Endodermal cell (in vitro differentiated cells): ENCODE measurements around the gene GABRR1. TPM values are rescaled to one million over a fixed set of nuclear protein-coding genes. Genes with fewer than 3 reads are reported as not detected.

Experiments
- DNase-seq: peaks from one replicate; pipeline ENCODE4 v3.0.0-alpha.2; 2017
- H3K27ac ChIP-seq: 2 replicates; pipeline ENCODE4 v1.5.1; 2013; ENCODE audit warnings: mild to moderate bottlenecking, low read depth, low read length, moderate library complexity
- H3K27me3 ChIP-seq: 2 replicates; pipeline ENCODE4 v1.6.1; 2013; ENCODE audit warnings: mild to moderate bottlenecking, low read length, moderate library complexity; ENCODE audit not compliant: insufficient read depth, control insufficient read depth, poor library complexity, severe bottlenecking
- H3K36me3 ChIP-seq: 2 replicates; pipeline ENCODE4 v1.7.0; 2013; ENCODE audit warnings: mild to moderate bottlenecking, low read length, moderate library complexity; ENCODE audit not compliant: control insufficient read depth, insufficient read depth
- H3K4me1 ChIP-seq: one replicate; pipeline ENCODE4 v1.7.0; 2013; ENCODE audit warnings: low read length; ENCODE audit not compliant: control insufficient read depth, insufficient read depth
- H3K4me3 ChIP-seq: 2 replicates; pipeline ENCODE4 v1.5.1; 2013; ENCODE audit warnings: mild to moderate bottlenecking, low read length, moderate library complexity
- H3K9ac ChIP-seq: 2 replicates; pipeline ENCODE4 v1.6.1; 2013; ENCODE audit warnings: mild to moderate bottlenecking, low read length, moderate library complexity; ENCODE audit not compliant: poor library complexity, severe bottlenecking; ENCODE audit errors: extremely low read depth
- H3K9me3 ChIP-seq: 2 replicates; pipeline ENCODE4 v1.6.1; 2013; ENCODE audit warnings: mild to moderate bottlenecking, low read length, moderate library complexity; ENCODE audit not compliant: control insufficient read depth
- H3K27ac Mint-ChIP-seq: 2 replicates; pipeline ENCODE4 v1.8.0; 2020; ENCODE audit warnings: mixed read lengths
- H3K27me3 Mint-ChIP-seq: 2 replicates; pipeline ENCODE4 v1.8.0; 2021; ENCODE audit warnings: mild to moderate bottlenecking, mixed read lengths; ENCODE audit not compliant: insufficient read depth
- H3K36me3 Mint-ChIP-seq: 2 replicates; pipeline ENCODE4 v1.8.0; 2020; ENCODE audit warnings: low read depth, mixed read lengths
- H3K4me1 Mint-ChIP-seq: 2 replicates; pipeline ENCODE4 v1.8.0; 2020; ENCODE audit warnings: mixed read lengths
- H3K4me3 Mint-ChIP-seq: 2 replicates; pipeline ENCODE4 v1.8.0; 2020; ENCODE audit warnings: mild to moderate bottlenecking, moderate library complexity, mixed read lengths
- H3K9me3 Mint-ChIP-seq: 2 replicates; pipeline ENCODE4 v1.8.0; 2020; ENCODE audit warnings: mild to moderate bottlenecking, mixed read lengths
- WGBS, 2 experiments: methylation state at CpG; one replicate each; pipeline versions ENCODE4 v1.1.5 to v1.1.7; 2013; ENCODE audit warnings: missing lambda C conversion rate in 2 of 2, mixed read lengths in 1 of 2; ENCODE audit not compliant: insufficient coverage in 1 of 2, insufficient read length in 1 of 2; 5-methylcytosine and 5-hydroxymethylcytosine counted together
- total RNA-seq, 2 donors: library from RNA; stranded (reverse); fragmentation: NEBNext Ultra II Directional in 1 of 2; extraction: Animal tissue kit (Norgen Biotek cat#: 25700) in 1 of 2; gene quantifications; 2 replicates in 1 of 2; 3 replicates in 1 of 2; pipeline ENCODE4 v1.2.1, GENCODE V29; 2021
- TF ChIP-seq, protein P1 (sequence below): fragments of 200-600 bp; sonication (generic); conservative IDR thresholded peaks from 2 replicates; pipeline ENCODE4 v1.5.0; 2021; ENCODE audit warnings: antibody characterized with exemption, mild to moderate bottlenecking

The GABRR1 gene
- total RNA-seq, 2 donors from 2014 or later = 0.46 TPM; not detected in 1

DNA sequence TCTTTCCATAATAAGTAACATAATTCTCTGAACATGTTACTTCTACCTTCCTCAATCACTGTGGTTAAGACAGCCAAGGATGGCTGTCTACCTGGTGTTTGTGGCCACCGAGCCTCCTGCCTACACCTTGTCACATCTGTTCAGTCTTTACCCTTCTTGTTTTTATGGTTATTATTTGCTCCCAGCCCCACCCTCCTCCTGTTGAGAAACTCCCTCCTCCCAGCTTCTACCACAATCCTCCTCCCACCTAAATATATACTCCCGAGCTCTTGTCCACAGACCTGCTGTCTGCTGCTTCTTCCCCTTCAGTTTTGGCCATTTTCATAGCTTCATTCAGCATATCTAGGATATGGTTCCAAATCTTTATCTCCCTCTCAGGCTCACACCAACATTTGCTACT lies 35.7 kb upstream of the GABRR1 start:
- TF ChIP-seq, protein P1, sequence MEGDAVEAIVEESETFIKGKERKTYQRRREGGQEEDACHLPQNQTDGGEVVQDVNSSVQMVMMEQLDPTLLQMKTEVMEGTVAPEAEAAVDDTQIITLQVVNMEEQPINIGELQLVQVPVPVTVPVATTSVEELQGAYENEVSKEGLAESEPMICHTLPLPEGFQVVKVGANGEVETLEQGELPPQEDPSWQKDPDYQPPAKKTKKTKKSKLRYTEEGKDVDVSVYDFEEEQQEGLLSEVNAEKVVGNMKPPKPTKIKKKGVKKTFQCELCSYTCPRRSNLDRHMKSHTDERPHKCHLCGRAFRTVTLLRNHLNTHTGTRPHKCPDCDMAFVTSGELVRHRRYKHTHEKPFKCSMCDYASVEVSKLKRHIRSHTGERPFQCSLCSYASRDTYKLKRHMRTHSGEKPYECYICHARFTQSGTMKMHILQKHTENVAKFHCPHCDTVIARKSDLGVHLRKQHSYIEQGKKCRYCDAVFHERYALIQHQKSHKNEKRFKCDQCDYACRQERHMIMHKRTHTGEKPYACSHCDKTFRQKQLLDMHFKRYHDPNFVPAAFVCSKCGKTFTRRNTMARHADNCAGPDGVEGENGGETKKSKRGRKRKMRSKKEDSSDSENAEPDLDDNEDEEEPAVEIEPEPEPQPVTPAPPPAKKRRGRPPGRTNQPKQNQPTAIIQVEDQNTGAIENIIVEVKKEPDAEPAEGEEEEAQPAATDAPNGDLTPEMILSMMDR = no peak
- H3K9me3 Mint-ChIP-seq = no peaks in the 10 kb centered on the region
- Histone ChIP-seq H3K27ac (no peak overlapping the region), H3K36me3 (no peaks in the 10 kb centered on the region), H3K27me3 (no peaks in the 10 kb centered on the region), H3K4me1 (no peaks in the 10 kb centered on the region), H3K4me3 (no peak overlapping the region), H3K9ac (no peak overlapping the region), H3K9me3 (no peaks in the 10 kb centered on the region)
- H3K4me3 Mint-ChIP-seq = no peak overlapping the region
- 86 to 87% methylated on average over 1 to 2 of the region's 2 CpGs for WGBS, 2 experiments
- H3K4me1 Mint-ChIP-seq = no peaks in the 10 kb centered on the region
- no peak for DNase-seq
- H3K27me3 Mint-ChIP-seq = peaks cover 3% of the 10 kb centered on the region
- H3K36me3 Mint-ChIP-seq = no peaks in the 10 kb centered on the region
- no peak overlapping the region for H3K27ac Mint-ChIP-seq

DNA sequence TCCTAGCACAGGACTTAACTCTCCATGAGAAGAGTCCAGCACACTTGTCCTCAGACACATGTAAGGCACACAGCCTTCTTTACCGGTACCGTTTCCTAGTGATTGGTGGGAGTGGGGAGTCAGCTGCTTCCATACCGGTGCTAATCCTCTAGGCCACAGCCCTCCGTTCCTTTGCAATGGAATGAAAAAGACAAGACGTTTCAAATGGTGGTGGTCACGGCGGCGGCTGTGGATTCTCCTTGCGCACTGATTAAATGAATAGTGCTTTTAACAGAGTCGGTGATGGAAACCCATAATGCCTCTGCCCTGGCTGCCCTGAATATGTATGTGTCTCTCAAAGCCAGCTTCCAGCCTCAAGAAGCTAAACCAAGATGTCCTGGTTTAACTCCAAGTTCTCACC lies 34.8 kb upstream of the GABRR1 start:
- no peaks in the 10 kb centered on the region for H3K9me3 Mint-ChIP-seq
- Histone ChIP-seq H3K4me3 (no peak overlapping the region), H3K27ac (no peak overlapping the region), H3K36me3 (no peaks in the 10 kb centered on the region), H3K9me3 (no peaks in the 10 kb centered on the region), H3K27me3 (no peaks in the 10 kb centered on the region), H3K9ac (no peak overlapping the region), H3K4me1 (no peaks in the 10 kb centered on the region)
- H3K4me1 Mint-ChIP-seq = no peaks in the 10 kb centered on the region
- H3K36me3 Mint-ChIP-seq = no peaks in the 10 kb centered on the region
- 88 to 94% methylated on average over 10 of the region's 10 CpGs for WGBS, 2 experiments
- peaks cover 3% of the 10 kb centered on the region for H3K27me3 Mint-ChIP-seq
- H3K4me3 Mint-ChIP-seq = no peak overlapping the region
- no peak overlapping the region for H3K27ac Mint-ChIP-seq
- DNase-seq = no peak
- TF ChIP-seq, protein P1 = no peak

DNA sequence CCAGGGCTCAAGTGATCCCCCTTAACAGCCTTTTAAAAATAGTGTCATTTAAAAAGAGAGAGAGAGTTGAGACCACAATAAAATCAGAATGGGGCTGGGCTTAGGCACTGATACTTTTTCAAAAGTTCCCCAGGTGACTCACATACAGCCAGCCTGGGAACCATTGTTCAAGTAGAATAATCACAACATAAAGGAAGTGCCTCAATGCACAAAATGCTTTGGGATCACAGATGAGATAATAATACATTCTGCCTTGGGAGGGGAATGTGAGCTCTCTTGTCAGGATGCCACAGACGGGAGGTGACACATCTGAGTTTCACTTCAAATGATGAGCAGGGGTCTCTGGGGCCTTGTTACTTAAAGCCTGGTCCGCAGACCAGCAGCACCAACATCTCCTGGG lies 34.0 kb upstream of the GABRR1 start:
- Histone ChIP-seq H3K9ac (no peak overlapping the region), H3K4me1 (no peaks in the 10 kb centered on the region), H3K4me3 (no peak overlapping the region), H3K27me3 (no peaks in the 10 kb centered on the region), H3K27ac (no peak overlapping the region), H3K9me3 (no peaks in the 10 kb centered on the region), H3K36me3 (no peaks in the 10 kb centered on the region)
- no peak for DNase-seq
- 91 to 100% methylated on average over 1 to 2 of the region's 2 CpGs for WGBS, 2 experiments
- TF ChIP-seq, protein P1 = no peak
- Mint-ChIP-seq H3K9me3 (no peaks in the 10 kb centered on the region), H3K27me3 (peaks cover 3% of the 10 kb centered on the region), H3K4me3 (no peak overlapping the region), H3K27ac (no peak overlapping the region), H3K4me1 (no peaks in the 10 kb centered on the region), H3K36me3 (no peaks in the 10 kb centered on the region)
